ENCODE measurements around the gene ARHGAP29.

- no peak for TF ChIP-seq POLR2A (IDR thresholded peaks at IDR 0.05)
- no peak for TF ChIP-seq CTCF (IDR thresholded peaks at IDR 0.05)
Measured at GRCh38 chr1:94255476-94255875, 18.1 kb upstream of the ARHGAP29 start.
